WTC11 (cell line): ENCODE data around the gene SMIM24. TPM values are rescaled to one million over a fixed set of nuclear protein-coding genes. Genes with fewer than 3 reads are reported as not detected.

ENCODE experiments used
- ATAC-seq: fragments of 200-7000 bp; cut with Tn5 transposase; 2 replicates; pipeline ENCODE4 v1.10.0; 2021; ENCODE audit warnings: mild to moderate bottlenecking, moderate library complexity
- CTCF ChIA-PET: fragments of 300-600 bp; sonication (Branson Sonifier 250); formaldehyde crosslinking; loops from one replicate; lab custom pipeline; 2021; ENCODE audit warnings: antibody characterized with exemption; lab: Charles Lee
- POLR2A ChIA-PET: fragments of 350-600 bp; sonication (Branson Sonifier 250); formaldehyde crosslinking; loops from one replicate; lab custom pipeline; 2021; ENCODE audit warnings: antibody characterized with exemption; lab: Charles Lee
- DNase-seq: peaks from one replicate; pipeline ENCODE4 v3.0.0; 2021; ENCODE audit warnings: low spot score
- H3K27ac Mint-ChIP-seq: 2 replicates; pipeline ENCODE4 v1.8.0; 2021; ENCODE audit warnings: mixed read lengths
- H3K27me3 Mint-ChIP-seq: 2 replicates; pipeline ENCODE4 v1.8.0; 2021; ENCODE audit warnings: low read depth, mild to moderate bottlenecking, moderate library complexity, mixed read lengths
- H3K36me3 Mint-ChIP-seq: 2 replicates; pipeline ENCODE4 v1.8.0; 2021; ENCODE audit warnings: mixed read lengths
- H3K4me1 Mint-ChIP-seq: 2 replicates; pipeline ENCODE4 v1.8.0; 2022; ENCODE audit warnings: mixed read lengths
- H3K4me3 Mint-ChIP-seq: 2 replicates; pipeline ENCODE4 v1.8.0; 2021; ENCODE audit warnings: mild to moderate bottlenecking, moderate library complexity, mixed read lengths
- H3K9me3 Mint-ChIP-seq: 2 replicates; pipeline ENCODE4 v1.8.0; 2021; ENCODE audit warnings: mixed read lengths
- AFF4 ChIP-seq: sonication (generic); formaldehyde crosslinking; IDR thresholded peaks from 2 replicates; pipeline ENCODE4 v1.8.1; 2023; ENCODE audit warnings: mild to moderate bottlenecking, missing genetic modification reagents, borderline replicate concordance
- CBFB ChIP-seq: sonication (generic); formaldehyde crosslinking; IDR thresholded peaks from 2 replicates; pipeline ENCODE4 v1.8.1; 2022; ENCODE audit warnings: mild to moderate bottlenecking, low read depth, missing genetic modification reagents
- CREB1 ChIP-seq: sonication (generic); formaldehyde crosslinking; IDR thresholded peaks from 2 replicates; pipeline ENCODE4 v1.8.0; 2023; ENCODE audit warnings: mild to moderate bottlenecking, missing genetic modification reagents
- GRHL2 ChIP-seq: fragments of 250-450 bp; sonication (Bioruptor Pico); IDR thresholded peaks from 2 replicates; pipeline ENCODE4 v1.8.0; 2022; ENCODE audit warnings: mild to moderate bottlenecking, moderate library complexity; ENCODE audit not compliant: insufficient replicate concordance, severe bottlenecking
- HMGXB4 ChIP-seq: sonication (generic); formaldehyde crosslinking; IDR thresholded peaks from 2 replicates; pipeline ENCODE4 v1.8.1; 2023; ENCODE audit warnings: mild to moderate bottlenecking, moderate library complexity, missing genetic modification reagents
- NFYB ChIP-seq: sonication (generic); formaldehyde crosslinking; conservative IDR thresholded peaks from 2 replicates; pipeline ENCODE4 v1.8.0; 2022; ENCODE audit warnings: low read depth, missing genetic modification reagents
- SP1 ChIP-seq: sonication (generic); formaldehyde crosslinking; conservative IDR thresholded peaks from 2 replicates; pipeline ENCODE4 v1.8.1; 2022; ENCODE audit warnings: missing genetic modification reagents
- TP53 ChIP-seq: sonication (generic); formaldehyde crosslinking; IDR thresholded peaks from 2 replicates; pipeline ENCODE4 v1.8.1; 2023; ENCODE audit warnings: mild to moderate bottlenecking, missing genetic modification reagents
- USF1 ChIP-seq: sonication (generic); formaldehyde crosslinking; IDR thresholded peaks from 2 replicates; pipeline ENCODE4 v1.8.0; 2022; ENCODE audit warnings: mild to moderate bottlenecking, missing genetic modification reagents
- ZNF281 ChIP-seq: sonication (generic); formaldehyde crosslinking; IDR thresholded peaks from 2 replicates; pipeline ENCODE4 v1.8.0; 2023; ENCODE audit warnings: mild to moderate bottlenecking, missing genetic modification reagents
- ZNF532 ChIP-seq: fragments of 250-450 bp; sonication (Bioruptor Pico); IDR thresholded peaks from 2 replicates; pipeline ENCODE4 v1.9.0; 2021; ENCODE audit warnings: mild to moderate bottlenecking, borderline replicate concordance
- total RNA-seq: library from RNA; stranded (reverse); gene quantifications from 3 replicates; pipeline ENCODE4 v1.2.3, GENCODE V29; 2021

Gene SMIM24
- total RNA-seq, 1 experiment from 2014 or later = 2.8 TPM

GRCh38 chr19:3426433-3426832, 53.9 kb downstream of the SMIM24 start:
- CTCF ChIA-PET = interaction anchor here (0.6 to 2.2 kb wide), 3 partner anchors 59 to 122 kb away, joined by 3 to 7 read pairs (median 3); no protein-coding TSS in a partner anchor
- no peak for ATAC-seq
- POLR2A ChIA-PET = interaction anchor here (0.5 kb wide), 1 partner anchor 203 kb away, joined by 3 read pairs; no protein-coding TSS in a partner anchor
- DNase-seq = no peak
- Mint-ChIP-seq H3K9me3 (peaks cover 4% of the 10 kb centered on the region), H3K27me3 (peaks cover 6% of the 10 kb centered on the region), H3K4me1 (peaks cover 3% of the 10 kb centered on the region; the same call in 1 of the 2 replicates), H3K36me3 (no peaks in the 10 kb centered on the region), H3K27ac (no peak overlapping the region), H3K4me3 (no peak overlapping the region)
- TF ChIP-seq GRHL2 (CRISPR knock-in tag) (no peak), CBFB (no peak), HMGXB4 (no peak), ZNF281 (CRISPR knock-in tag) (no peak), ZNF532 (CRISPR knock-in tag) (no peak), TP53 (CRISPR knock-in tag) (no peak), USF1 (no peak), AFF4 (CRISPR knock-in tag) (no peak), CREB1 (CRISPR knock-in tag) (no peak), NFYB (CRISPR knock-in tag) (no peak), SP1 (CRISPR knock-in tag) (no peak)

Other genes starting within 250 kb of the SMIM24 start
- gene NFIC, start 113.9 kb downstream of the SMIM24 start, total RNA-seq = 3.5 to 4.4 TPM (median 4.0 TPM) in 3 replicates
- not detected in 3 replicates for gene SMIM44, start 2.9 kb upstream of the SMIM24 start, total RNA-seq
- gene DOHH, start 20.1 kb upstream of the SMIM24 start, total RNA-seq = 16.9 to 22.2 TPM (median 18.3 TPM) in 3 replicates
- gene FZR1, start 25.8 kb upstream of the SMIM24 start, total RNA-seq = 43.6 to 60.8 TPM (median 44.4 TPM) in 3 replicates
- 3.3 to 6.3 TPM (median 4.7 TPM) in 3 replicates for gene TEKTIP1, start 58.6 kb upstream of the SMIM24 start, total RNA-seq
- 59.9 to 75.4 TPM (median 71.0 TPM) in 3 replicates for gene MFSD12, start 77.1 kb upstream of the SMIM24 start, total RNA-seq
- 115 to 132 TPM (median 121 TPM) in 3 replicates for gene HMG20B, start 92.4 kb upstream of the SMIM24 start, total RNA-seq
- gene GIPC3, start 105.0 kb upstream of the SMIM24 start, total RNA-seq = 1.0 to 2.3 TPM (median 1.6 TPM) in 3 replicates
- gene TBXA2R, start 126.3 kb upstream of the SMIM24 start, total RNA-seq = 1.0 to 1.4 TPM (median 1.3 TPM) in 3 replicates
- 39.3 to 43.0 TPM (median 42.2 TPM) in 3 replicates for gene CACTIN, start 146.3 kb upstream of the SMIM24 start, total RNA-seq
- gene PIP5K1C, start 219.9 kb upstream of the SMIM24 start, total RNA-seq = 34.0 to 36.2 TPM (median 36.0 TPM) in 3 replicates
- 36.2 to 44.0 TPM (median 39.7 TPM) in 3 replicates for gene TJP3, start 227.9 kb upstream of the SMIM24 start, total RNA-seq